ENCODE data around the gene ANXA5.
"Not testable (repeated sequence)": the region's sequence is repeated elsewhere in the genome, so short reads cannot be mapped to it uniquely, and the experiment has no call there.

ANXA5 gene

GRCh38 chr4:121696581-121697461, at the start of gene ANXA5:
TSS of gene ANXA5 (minus strand) at chr4:121696980. CDS start at chr4:121696589, 391 bp downstream.
- no peaks in the 10 kb centered on the region for H3K36me3 ChIP-seq (ENCODE audit: insufficient read depth, low read length)
- H3K4me3 ChIP-seq (ENCODE audit: low read depth in 1 of 2, low read length in 2 of 2): peak within 1 kb of the TSS; percentile 61 to 96
- H3K9me3 ChIP-seq (ENCODE audit: low read length): no peaks in the 10 kb centered on the region
- peak within 1 kb of the TSS; percentile 94 for H3K9ac ChIP-seq (ENCODE audit: low read length)
- H3K27ac ChIP-seq (ENCODE audit: low read depth, low read length): peak within 1 kb of the TSS; percentile 97
- no peaks in the 10 kb centered on the region for H3K27me3 ChIP-seq (ENCODE audit: control insufficient read depth in 1 of 2, insufficient read depth in 2 of 2, low read length in 2 of 2)
- H3K4me1 ChIP-seq (ENCODE audit: insufficient read depth, low read length): peaks cover 20% of the 10 kb centered on the region

GRCh38 chr4:121742794-121743193, 46.0 kb upstream of the ANXA5 start:
- Histone ChIP-seq H3K9me3 (ENCODE audit: low read length) (no peaks in the 10 kb centered on the region), H3K27me3 (ENCODE audit: control insufficient read depth in 1 of 2, insufficient read depth in 2 of 2, low read length in 2 of 2) (no peaks in the 10 kb centered on the region), H3K36me3 (ENCODE audit: insufficient read depth, low read length) (no peaks in the 10 kb centered on the region), H3K9ac (ENCODE audit: low read length) (no peak overlapping the region), H3K4me3 (ENCODE audit: low read depth in 1 of 2, low read length in 2 of 2) (no peak overlapping the region), H3K27ac (ENCODE audit: low read depth, low read length) (no peak overlapping the region), H3K4me1 (ENCODE audit: insufficient read depth, low read length) (no peaks in the 10 kb centered on the region)

DNA sequence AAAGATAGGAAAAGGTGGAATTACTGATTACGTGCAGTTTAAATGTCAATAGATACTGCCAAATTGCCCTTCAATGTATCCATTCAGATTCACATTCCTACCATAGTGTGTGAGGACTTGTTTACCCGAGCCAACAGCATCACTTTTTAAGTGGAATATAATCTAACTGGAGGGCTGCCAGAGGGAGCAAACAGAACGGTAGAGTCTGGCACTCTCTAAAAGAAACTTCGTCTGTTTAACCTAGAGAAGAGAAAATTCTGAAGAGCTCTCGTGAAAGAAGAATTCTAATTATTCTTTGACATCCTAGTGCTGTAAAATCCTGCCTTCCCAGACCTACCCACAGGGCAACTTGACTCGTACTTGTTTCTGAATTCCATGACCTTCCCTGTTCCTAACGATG, 45.0 kb upstream of the ANXA5 start:
- H3K4me1 ChIP-seq (ENCODE audit: insufficient read depth, low read length): no peaks in the 10 kb centered on the region
- H3K4me3 ChIP-seq (ENCODE audit: low read depth in 1 of 2, low read length in 2 of 2): no peak overlapping the region
- no peak overlapping the region for H3K9ac ChIP-seq (ENCODE audit: low read length)
- H3K27me3 ChIP-seq (ENCODE audit: control insufficient read depth in 1 of 2, insufficient read depth in 2 of 2, low read length in 2 of 2): no peaks in the 10 kb centered on the region
- no peaks in the 10 kb centered on the region for H3K36me3 ChIP-seq (ENCODE audit: insufficient read depth, low read length)
- H3K27ac ChIP-seq (ENCODE audit: low read depth, low read length): no peak overlapping the region
- H3K9me3 ChIP-seq (ENCODE audit: low read length): no peaks in the 10 kb centered on the region

DNA sequence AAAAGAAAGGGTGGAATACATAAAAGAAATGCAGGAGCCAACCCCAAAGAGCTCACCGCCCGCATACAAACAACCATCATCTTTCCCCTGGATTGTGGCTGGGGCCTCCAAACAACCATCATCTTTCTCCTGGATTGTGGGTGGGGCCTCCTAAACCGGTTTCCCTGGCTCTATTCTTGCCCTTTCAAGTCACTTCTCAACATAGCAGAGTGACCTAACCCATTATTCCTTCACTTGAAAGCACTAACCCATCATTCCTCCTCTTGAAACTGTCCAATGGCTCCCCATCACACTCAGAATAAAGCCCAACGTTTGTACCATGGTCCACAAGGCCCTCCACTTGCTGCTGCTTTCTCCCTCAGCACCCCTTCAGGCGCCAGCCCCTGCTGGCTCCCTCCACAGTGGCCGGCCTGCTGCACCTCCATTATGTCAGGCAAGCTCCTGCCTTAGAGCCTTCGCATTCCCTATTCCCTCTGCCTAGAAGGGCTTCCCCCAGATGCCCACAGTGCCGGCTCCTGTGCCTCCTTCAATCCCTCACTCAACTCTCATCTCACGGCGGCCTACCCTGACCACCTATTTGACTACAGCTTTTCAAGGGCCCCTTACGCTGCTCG, 44.1 kb upstream of the ANXA5 start:
- no peak overlapping the region for H3K27ac ChIP-seq (ENCODE audit: low read depth, low read length)
- no peaks in the 10 kb centered on the region for H3K9me3 ChIP-seq (ENCODE audit: low read length)
- no peaks in the 10 kb centered on the region for H3K4me1 ChIP-seq (ENCODE audit: insufficient read depth, low read length)
- H3K4me3 ChIP-seq (ENCODE audit: low read depth in 1 of 2, low read length in 2 of 2): no peak overlapping the region
- no peak overlapping the region for H3K9ac ChIP-seq (ENCODE audit: low read length)
- no peaks in the 10 kb centered on the region for H3K27me3 ChIP-seq (ENCODE audit: control insufficient read depth in 1 of 2, insufficient read depth in 2 of 2, low read length in 2 of 2)
- H3K36me3 ChIP-seq (ENCODE audit: insufficient read depth, low read length): no peaks in the 10 kb centered on the region

DNA sequence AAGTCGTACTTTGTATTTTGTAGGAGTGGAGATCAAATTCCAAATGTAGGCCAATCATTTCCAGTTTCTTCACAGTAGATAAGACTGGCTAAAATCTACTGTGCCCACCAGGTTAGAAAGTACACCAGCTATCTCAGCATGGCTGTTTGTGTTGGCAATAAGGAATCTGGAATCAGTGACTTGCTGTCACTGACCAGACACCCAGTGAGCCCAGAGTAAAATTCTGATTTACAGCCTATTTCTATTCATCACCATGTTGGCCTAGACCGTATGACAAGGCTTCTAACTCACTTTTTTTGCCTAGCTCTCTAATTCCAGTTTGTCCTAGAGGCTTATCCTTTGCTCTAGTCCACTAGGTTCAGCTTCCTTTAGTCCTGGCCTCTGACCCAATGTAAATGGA, 42.8 kb upstream of the ANXA5 start:
- Histone ChIP-seq H3K27me3 (ENCODE audit: control insufficient read depth in 1 of 2, insufficient read depth in 2 of 2, low read length in 2 of 2) (no peaks in the 10 kb centered on the region), H3K4me3 (ENCODE audit: low read depth in 1 of 2, low read length in 2 of 2) (no peak overlapping the region), H3K27ac (ENCODE audit: low read depth, low read length) (no peak overlapping the region), H3K4me1 (ENCODE audit: insufficient read depth, low read length) (no peaks in the 10 kb centered on the region), H3K9ac (ENCODE audit: low read length) (no peak overlapping the region), H3K9me3 (ENCODE audit: low read length) (no peaks in the 10 kb centered on the region), H3K36me3 (ENCODE audit: insufficient read depth, low read length) (no peaks in the 10 kb centered on the region)

DNA sequence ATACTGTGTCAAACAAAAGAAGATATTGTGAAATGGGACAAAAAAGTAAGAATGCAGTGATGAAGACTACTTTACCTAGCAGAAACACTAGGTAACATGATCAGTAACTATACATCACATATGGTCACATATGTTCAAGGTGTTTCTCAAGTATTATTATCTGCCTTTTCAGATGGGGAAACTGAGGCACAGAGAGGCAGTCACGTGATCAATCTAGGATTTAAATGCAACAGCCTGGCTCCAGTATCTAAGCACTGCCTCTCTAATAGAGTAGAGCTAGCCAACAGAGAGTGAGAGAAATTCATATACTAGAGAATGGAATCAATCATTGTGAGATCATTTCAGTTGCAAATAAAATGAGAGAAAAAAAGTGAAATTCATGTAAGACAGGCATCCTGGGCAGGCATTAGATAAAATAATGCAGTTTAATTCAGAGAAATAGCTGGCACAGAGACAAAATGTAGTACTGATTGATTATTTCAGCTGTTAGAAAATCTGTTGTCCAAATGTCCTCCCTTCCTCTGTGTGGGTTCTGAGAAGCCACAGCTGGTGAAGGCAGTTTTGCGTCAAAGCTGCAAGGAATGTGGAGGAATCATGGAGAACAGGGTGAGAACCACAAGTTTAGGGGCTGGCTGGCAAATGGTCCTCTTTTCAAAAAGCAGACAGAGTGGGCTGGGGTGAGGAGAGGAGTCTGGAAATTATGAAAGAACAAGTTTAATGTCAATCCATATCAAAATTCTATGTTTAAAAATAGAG, 42.2 kb upstream of the ANXA5 start:
- H3K9me3 ChIP-seq (ENCODE audit: low read length): no peaks in the 10 kb centered on the region
- no peaks in the 10 kb centered on the region for H3K27me3 ChIP-seq (ENCODE audit: control insufficient read depth in 1 of 2, insufficient read depth in 2 of 2, low read length in 2 of 2)
- H3K4me1 ChIP-seq (ENCODE audit: insufficient read depth, low read length): no peaks in the 10 kb centered on the region
- H3K4me3 ChIP-seq (ENCODE audit: low read depth in 1 of 2, low read length in 2 of 2): no peak overlapping the region
- H3K36me3 ChIP-seq (ENCODE audit: insufficient read depth, low read length): no peaks in the 10 kb centered on the region
- H3K27ac ChIP-seq (ENCODE audit: low read depth, low read length): no peak overlapping the region
- no peak overlapping the region for H3K9ac ChIP-seq (ENCODE audit: low read length)

- H3K27ac ChIP-seq (ENCODE audit: low read depth, low read length): no peak overlapping the region
- H3K9ac ChIP-seq (ENCODE audit: low read length): no peak overlapping the region
- no peak overlapping the region for H3K4me3 ChIP-seq (ENCODE audit: low read depth in 1 of 2, low read length in 2 of 2)
- H3K4me1 ChIP-seq (ENCODE audit: insufficient read depth, low read length): no peaks in the 10 kb centered on the region
- H3K27me3 ChIP-seq (ENCODE audit: control insufficient read depth in 1 of 2, insufficient read depth in 2 of 2, low read length in 2 of 2): no peaks in the 10 kb centered on the region
- no peaks in the 10 kb centered on the region for H3K9me3 ChIP-seq (ENCODE audit: low read length)
- H3K36me3 ChIP-seq (ENCODE audit: insufficient read depth, low read length): no peaks in the 10 kb centered on the region
Measured at GRCh38 chr4:121737846-121738554, 41.2 kb upstream of the ANXA5 start.

GRCh38 chr4:121736735-121737351, 40.1 kb upstream of the ANXA5 start:
- H3K9me3 ChIP-seq (ENCODE audit: low read length): no peaks in the 10 kb centered on the region
- H3K4me1 ChIP-seq (ENCODE audit: insufficient read depth, low read length): no peaks in the 10 kb centered on the region
- no peaks in the 10 kb centered on the region for H3K36me3 ChIP-seq (ENCODE audit: insufficient read depth, low read length)
- no peak overlapping the region for H3K9ac ChIP-seq (ENCODE audit: low read length)
- no peaks in the 10 kb centered on the region for H3K27me3 ChIP-seq (ENCODE audit: control insufficient read depth in 1 of 2, insufficient read depth in 2 of 2, low read length in 2 of 2)
- no peak overlapping the region for H3K4me3 ChIP-seq (ENCODE audit: low read depth in 1 of 2, low read length in 2 of 2)
- H3K27ac ChIP-seq (ENCODE audit: low read depth, low read length): no peak overlapping the region

- Histone ChIP-seq H3K9ac (ENCODE audit: low read length) (no peak overlapping the region), H3K9me3 (ENCODE audit: low read length) (no peaks in the 10 kb centered on the region), H3K4me1 (ENCODE audit: insufficient read depth, low read length) (no peaks in the 10 kb centered on the region), H3K27me3 (ENCODE audit: control insufficient read depth in 1 of 2, insufficient read depth in 2 of 2, low read length in 2 of 2) (no peaks in the 10 kb centered on the region), H3K27ac (ENCODE audit: low read depth, low read length) (no peak overlapping the region), H3K36me3 (ENCODE audit: insufficient read depth, low read length) (no peaks in the 10 kb centered on the region), H3K4me3 (ENCODE audit: low read depth in 1 of 2, low read length in 2 of 2) (no peak overlapping the region)
Measured at GRCh38 chr4:121734571-121734970, 37.8 kb upstream of the ANXA5 start.

GRCh38 chr4:121733942-121734341, 37.2 kb upstream of the ANXA5 start:
- no peaks in the 10 kb centered on the region for H3K36me3 ChIP-seq (ENCODE audit: insufficient read depth, low read length)
- no peak overlapping the region for H3K4me3 ChIP-seq (ENCODE audit: low read depth in 1 of 2, low read length in 2 of 2)
- H3K27ac ChIP-seq (ENCODE audit: low read depth, low read length): no peak overlapping the region
- no peaks in the 10 kb centered on the region for H3K27me3 ChIP-seq (ENCODE audit: control insufficient read depth in 1 of 2, insufficient read depth in 2 of 2, low read length in 2 of 2)
- H3K9me3 ChIP-seq (ENCODE audit: low read length): no peaks in the 10 kb centered on the region
- no peak overlapping the region for H3K9ac ChIP-seq (ENCODE audit: low read length)
- H3K4me1 ChIP-seq (ENCODE audit: insufficient read depth, low read length): no peaks in the 10 kb centered on the region

- H3K4me3 ChIP-seq (ENCODE audit: low read depth in 1 of 2, low read length in 2 of 2); H3K4me1 ChIP-seq (ENCODE audit: insufficient read depth, low read length); H3K27ac ChIP-seq (ENCODE audit: low read depth, low read length); H3K27me3 ChIP-seq (ENCODE audit: control insufficient read depth in 1 of 2, insufficient read depth in 2 of 2, low read length in 2 of 2); H3K9ac ChIP-seq (ENCODE audit: low read length); H3K36me3 ChIP-seq (ENCODE audit: insufficient read depth, low read length); H3K9me3 ChIP-seq (ENCODE audit: low read length): not testable (repeated sequence)
Measured at GRCh38 chr4:121729753-121730152, 33.0 kb upstream of the ANXA5 start.
